HepG2 (cell line): ENCODE results near the gene GRK6. TPM values are rescaled to one million over a fixed set of nuclear protein-coding genes. Genes with fewer than 3 reads are reported as not detected.

Experiments
- AGO2 ChIP-seq: fragments of 200-400 bp; formaldehyde crosslinking; optimal IDR thresholded peaks from 2 replicates; pipeline ENCODE3; 2017; ENCODE audit warnings: mild to moderate bottlenecking, low read depth, low read length, moderate library complexity
- CBX5 ChIP-seq: sonication (generic); formaldehyde crosslinking; IDR thresholded peaks from 2 replicates; pipeline ENCODE4 v1.4.0; 2020; ENCODE audit warnings: missing genetic modification reagents, borderline replicate concordance
- DMAP1 ChIP-seq: IDR thresholded peaks from 2 replicates; pipeline ENCODE4 v1.6.1; 2016
- ELF4 ChIP-seq: sonication (generic); formaldehyde crosslinking; IDR thresholded peaks from 2 replicates; pipeline ENCODE4 v1.5.0; 2020; ENCODE audit warnings: missing genetic modification reagents, mild to moderate bottlenecking, moderate library complexity, borderline replicate concordance
- ETV5 ChIP-seq: IDR thresholded peaks from 2 replicates; pipeline ENCODE4 v1.6.1; 2018; ENCODE audit warnings: missing biosample characterization, missing genetic modification reagents, inconsistent platforms, borderline replicate concordance
- FOXK2 ChIP-seq: fragments of 450-650 bp; IDR thresholded peaks from 2 replicates; pipeline ENCODE4 v1.6.1; 2016
- HDAC1 ChIP-seq: sonication (generic); formaldehyde crosslinking; IDR thresholded peaks from 2 replicates; pipeline ENCODE4 v1.5.1; 2020; ENCODE audit warnings: mild to moderate bottlenecking, missing genetic modification reagents
- MEIS2 ChIP-seq: sonication (generic); formaldehyde crosslinking; IDR thresholded peaks from 2 replicates; pipeline ENCODE4 v1.9.0; 2021; ENCODE audit warnings: mild to moderate bottlenecking, missing genetic modification reagents
- NKX3-1 ChIP-seq: sonication (generic); formaldehyde crosslinking; IDR thresholded peaks from 2 replicates; pipeline ENCODE4 v1.5.0; 2020; ENCODE audit warnings: missing genetic modification reagents
- PHF8 ChIP-seq: sonication (generic); formaldehyde crosslinking; IDR thresholded peaks from 2 replicates; pipeline ENCODE4 v1.5.0; 2020; ENCODE audit warnings: missing genetic modification reagents
- RAD21 ChIP-seq: fragments of 450-650 bp; formaldehyde crosslinking; IDR thresholded peaks from 2 replicates; pipeline ENCODE4 v1.5.0; 2020; ENCODE audit warnings: mild to moderate bottlenecking
- SIN3A ChIP-seq: IDR thresholded peaks from 2 replicates; pipeline ENCODE4 v1.6.1; 2011; ENCODE audit warnings: low read depth, mild to moderate bottlenecking, control low read depth, low read length, borderline replicate concordance
- SMAD1 ChIP-seq: sonication (generic); formaldehyde crosslinking; IDR thresholded peaks from 2 replicates; pipeline ENCODE4 v1.4.0; 2020; ENCODE audit warnings: missing genetic modification reagents, low read depth, mild to moderate bottlenecking, borderline replicate concordance
- STAG1 ChIP-seq: sonication (generic); formaldehyde crosslinking; IDR thresholded peaks from 2 replicates; pipeline ENCODE4 v1.4.0; 2020; ENCODE audit warnings: missing genetic modification reagents
- STAT5B ChIP-seq: sonication (generic); formaldehyde crosslinking; IDR thresholded peaks from 2 replicates; pipeline ENCODE4 v1.4.0; 2020; ENCODE audit warnings: missing genetic modification reagents
- TCF12 ChIP-seq, 2 experiments: fragments of 450-650 bp in 1 of 2; sonication (generic) in 1 of 2; formaldehyde crosslinking in 1 of 2; IDR thresholded peaks; 2 replicates each; pipeline versions ENCODE4 v1.6.1 to v1.8.0; 2017 to 2022; ENCODE audit warnings: antibody characterized with exemption in 1 of 2, mild to moderate bottlenecking in 1 of 2, missing genetic modification reagents in 1 of 2, moderate library complexity in 1 of 2
- ZFP62 ChIP-seq: sonication (generic); formaldehyde crosslinking; IDR thresholded peaks from 2 replicates; pipeline ENCODE4 v1.4.0; 2020; ENCODE audit warnings: missing genetic modification reagents
- ZNF572 ChIP-seq: sonication (generic); formaldehyde crosslinking; IDR thresholded peaks from 2 replicates; pipeline ENCODE4 v1.5.1; 2020; ENCODE audit warnings: mild to moderate bottlenecking, missing genetic modification reagents
- ZNF709 ChIP-seq: sonication (generic); formaldehyde crosslinking; IDR thresholded peaks from 2 replicates; pipeline ENCODE4 v1.5.0; 2020; ENCODE audit warnings: mild to moderate bottlenecking, missing genetic modification reagents
- polyA plus RNA-seq, 8 experiments: library from polyadenylated mRNA; depleted of rRNA in 3 of 8; stranded (reverse) in 7 of 8; unstranded in 1 of 8; fragments of >200 nt; fragmentation: Illumina TruSeq in 4 of 8; extraction: Trizol in 4 of 8; gene quantifications; 2 replicates each; pipeline versions ENCODE4 v1.2.1 to v1.2.3, GENCODE V29; 2011 to 2016; ENCODE audit warnings: low read depth in 4 of 8, missing spikeins in 1 of 8, mixed read lengths in 1 of 8; ENCODE audit not compliant: insufficient read depth in 1 of 8
- total RNA-seq, 5 experiments: library from RNA; depleted of rRNA; stranded (reverse); fragments of >200 nt; fragmentation: Illumina TruSeq; extraction: Trizol; gene quantifications; 2 replicates each; pipeline ENCODE4 v1.2.3, GENCODE V29; 2016; ENCODE audit warnings: low read depth in 1 of 5
- TF ChIP-seq, protein P1 (sequence below): IDR thresholded peaks from 2 replicates; pipeline ENCODE4 v1.6.1; 2016; ENCODE audit warnings: missing compliant biosample characterization, missing genetic modification reagents, borderline replicate concordance
- TF ChIP-seq, protein P2 (sequence below), 2 experiments: sonication (generic) in 1 of 2; formaldehyde crosslinking in 1 of 2; IDR thresholded peaks; 2 replicates each; pipeline versions ENCODE4 v1.4.0 to v1.6.1; 2018 to 2020; ENCODE audit warnings: missing genetic modification reagents in 2 of 2, borderline replicate concordance in 1 of 2, low read depth in 1 of 2, mild to moderate bottlenecking in 1 of 2, missing biosample characterization in 1 of 2
- TF ChIP-seq, protein P3 (sequence below): sonication (generic); formaldehyde crosslinking; IDR thresholded peaks from 2 replicates; pipeline ENCODE4 v1.5.1; 2020; ENCODE audit warnings: mild to moderate bottlenecking, missing genetic modification reagents, moderate library complexity
- TF ChIP-seq, protein P4 (sequence below): sonication (generic); formaldehyde crosslinking; IDR thresholded peaks from 2 replicates; pipeline ENCODE4 v1.4.0; 2020; ENCODE audit warnings: missing genetic modification reagents, borderline replicate concordance

Gene GRK6
- total and polyA plus RNA-seq, 2 of the 13 experiments (the other 11 are each of a cell fraction or from before 2014, with no cell fraction given) = 13.2 to 19.9 TPM

DNA sequence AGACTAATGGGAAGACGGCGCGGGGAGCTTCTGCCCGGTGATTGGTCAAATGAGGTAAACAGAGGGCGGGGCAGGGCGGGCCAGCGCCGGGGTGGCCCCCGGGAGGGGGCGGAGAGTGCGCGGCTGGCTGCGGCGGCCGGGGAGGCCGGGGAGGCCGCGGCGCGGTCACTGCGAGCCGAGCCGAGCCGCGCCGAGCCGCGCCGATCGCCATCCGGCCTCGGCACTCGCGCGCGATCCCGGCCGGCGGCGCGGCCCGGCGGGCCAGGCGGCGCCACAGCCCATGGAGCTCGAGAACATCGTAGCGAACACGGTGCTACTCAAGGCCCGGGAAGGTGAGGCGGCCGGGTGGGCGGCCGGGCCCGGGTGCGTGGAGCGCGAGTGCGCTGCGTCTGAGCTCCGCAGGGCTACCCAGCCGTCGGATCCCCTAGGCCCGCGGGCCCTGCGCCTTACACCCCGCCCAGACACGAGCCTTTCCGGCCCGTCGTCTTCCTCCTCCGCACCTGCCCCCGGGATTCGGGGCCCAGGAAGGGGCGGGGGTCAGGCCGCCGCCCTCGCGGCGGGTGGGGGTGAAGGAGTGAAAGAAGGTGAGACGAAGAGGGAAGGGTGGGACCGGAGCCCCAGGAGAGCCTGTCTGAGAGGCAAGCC, at the start of gene GRK6 (continued):
- TF ChIP-seq, protein P1, sequence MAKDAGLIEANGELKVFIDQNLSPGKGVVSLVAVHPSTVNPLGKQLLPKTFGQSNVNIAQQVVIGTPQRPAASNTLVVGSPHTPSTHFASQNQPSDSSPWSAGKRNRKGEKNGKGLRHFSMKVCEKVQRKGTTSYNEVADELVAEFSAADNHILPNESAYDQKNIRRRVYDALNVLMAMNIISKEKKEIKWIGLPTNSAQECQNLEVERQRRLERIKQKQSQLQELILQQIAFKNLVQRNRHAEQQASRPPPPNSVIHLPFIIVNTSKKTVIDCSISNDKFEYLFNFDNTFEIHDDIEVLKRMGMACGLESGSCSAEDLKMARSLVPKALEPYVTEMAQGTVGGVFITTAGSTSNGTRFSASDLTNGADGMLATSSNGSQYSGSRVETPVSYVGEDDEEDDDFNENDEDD (CRISPR knock-in tag) = peak; percentile 38; the same call in 1 of the 2 replicates
- TF ChIP-seq, protein P2, sequence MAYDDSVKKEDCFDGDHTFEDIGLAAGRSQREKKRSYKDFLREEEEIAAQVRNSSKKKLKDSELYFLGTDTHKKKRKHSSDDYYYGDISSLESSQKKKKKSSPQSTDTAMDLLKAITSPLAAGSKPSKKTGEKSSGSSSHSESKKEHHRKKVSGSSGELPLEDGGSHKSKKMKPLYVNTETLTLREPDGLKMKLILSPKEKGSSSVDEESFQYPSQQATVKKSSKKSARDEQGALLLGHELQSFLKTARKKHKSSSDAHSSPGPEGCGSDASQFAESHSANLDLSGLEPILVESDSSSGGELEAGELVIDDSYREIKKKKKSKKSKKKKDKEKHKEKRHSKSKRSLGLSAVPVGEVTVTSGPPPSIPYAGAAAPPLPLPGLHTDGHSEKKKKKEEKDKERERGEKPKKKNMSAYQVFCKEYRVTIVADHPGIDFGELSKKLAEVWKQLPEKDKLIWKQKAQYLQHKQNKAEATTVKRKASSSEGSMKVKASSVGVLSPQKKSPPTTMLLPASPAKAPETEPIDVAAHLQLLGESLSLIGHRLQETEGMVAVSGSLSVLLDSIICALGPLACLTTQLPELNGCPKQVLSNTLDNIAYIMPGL (CRISPR knock-in tag; IDR thresholded peaks at IDR 0.05; ENCODE audit: borderline replicate concordance in 1 of 2, low read depth in 1 of 2) = 0 out of 4 replicates have a peak, but pooled peaks of 1 of the 2 experiments have one; percentile 6
- 0 out of 2 replicates have a peak, but pooled peaks have one; percentile 30 for TF ChIP-seq PHF8 (CRISPR knock-in tag)
- TF ChIP-seq SIN3A = 0 out of 2 replicates have a peak, but pooled peaks have one; percentile 51
- TF ChIP-seq ZFP62 (CRISPR knock-in tag) = no peak
- TF ChIP-seq ELF4 = 0 out of 2 replicates have a peak, but pooled peaks have one; percentile 67
- TF ChIP-seq, protein P3, sequence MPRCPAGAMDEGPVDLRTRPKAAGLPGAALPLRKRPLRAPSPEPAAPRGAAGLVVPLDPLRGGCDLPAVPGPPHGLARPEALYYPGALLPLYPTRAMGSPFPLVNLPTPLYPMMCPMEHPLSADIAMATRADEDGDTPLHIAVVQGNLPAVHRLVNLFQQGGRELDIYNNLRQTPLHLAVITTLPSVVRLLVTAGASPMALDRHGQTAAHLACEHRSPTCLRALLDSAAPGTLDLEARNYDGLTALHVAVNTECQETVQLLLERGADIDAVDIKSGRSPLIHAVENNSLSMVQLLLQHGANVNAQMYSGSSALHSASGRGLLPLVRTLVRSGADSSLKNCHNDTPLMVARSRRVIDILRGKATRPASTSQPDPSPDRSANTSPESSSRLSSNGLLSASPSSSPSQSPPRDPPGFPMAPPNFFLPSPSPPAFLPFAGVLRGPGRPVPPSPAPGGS = peak; percentile 43; the same call in 1 of the 2 replicates
- TF ChIP-seq ZNF709 (CRISPR knock-in tag) = 0 out of 2 replicates have a peak, but pooled peaks have one; percentile 63
- TF ChIP-seq HDAC1 (CRISPR knock-in tag) = no peak
- TF ChIP-seq AGO2 = peak; percentile 72
- TF ChIP-seq NKX3-1 = 0 out of 2 replicates have a peak, but pooled peaks have one; percentile 30
- no peak for TF ChIP-seq TCF12 (IDR thresholded peaks at IDR 0.05)
- 0 out of 2 replicates have a peak, but pooled peaks have one; percentile 32 for TF ChIP-seq TCF12 (CRISPR knock-in tag; IDR thresholded peaks at IDR 0.05)
- no peak for TF ChIP-seq STAT5B (CRISPR knock-in tag)
- TF ChIP-seq STAG1 = no peak
- TF ChIP-seq MEIS2 = peak; percentile 33; the same call in 1 of the 2 replicates
- 0 out of 2 replicates have a peak, but pooled peaks have one; percentile 41 for TF ChIP-seq ZNF572 (CRISPR knock-in tag)
- TF ChIP-seq RAD21 (CRISPR knock-in tag) = peak; percentile 46; the same call in 1 of the 2 replicates
- TF ChIP-seq CBX5 (CRISPR knock-in tag) = 0 out of 2 replicates have a peak, but pooled peaks have one; percentile 3
- peak; percentile 4; the same call in 1 of the 2 replicates for TF ChIP-seq ETV5 (CRISPR knock-in tag)
- no peak for TF ChIP-seq DMAP1
- TF ChIP-seq FOXK2 = peak; percentile 59; the same call in 1 of the 2 replicates
- TF ChIP-seq, protein P4, sequence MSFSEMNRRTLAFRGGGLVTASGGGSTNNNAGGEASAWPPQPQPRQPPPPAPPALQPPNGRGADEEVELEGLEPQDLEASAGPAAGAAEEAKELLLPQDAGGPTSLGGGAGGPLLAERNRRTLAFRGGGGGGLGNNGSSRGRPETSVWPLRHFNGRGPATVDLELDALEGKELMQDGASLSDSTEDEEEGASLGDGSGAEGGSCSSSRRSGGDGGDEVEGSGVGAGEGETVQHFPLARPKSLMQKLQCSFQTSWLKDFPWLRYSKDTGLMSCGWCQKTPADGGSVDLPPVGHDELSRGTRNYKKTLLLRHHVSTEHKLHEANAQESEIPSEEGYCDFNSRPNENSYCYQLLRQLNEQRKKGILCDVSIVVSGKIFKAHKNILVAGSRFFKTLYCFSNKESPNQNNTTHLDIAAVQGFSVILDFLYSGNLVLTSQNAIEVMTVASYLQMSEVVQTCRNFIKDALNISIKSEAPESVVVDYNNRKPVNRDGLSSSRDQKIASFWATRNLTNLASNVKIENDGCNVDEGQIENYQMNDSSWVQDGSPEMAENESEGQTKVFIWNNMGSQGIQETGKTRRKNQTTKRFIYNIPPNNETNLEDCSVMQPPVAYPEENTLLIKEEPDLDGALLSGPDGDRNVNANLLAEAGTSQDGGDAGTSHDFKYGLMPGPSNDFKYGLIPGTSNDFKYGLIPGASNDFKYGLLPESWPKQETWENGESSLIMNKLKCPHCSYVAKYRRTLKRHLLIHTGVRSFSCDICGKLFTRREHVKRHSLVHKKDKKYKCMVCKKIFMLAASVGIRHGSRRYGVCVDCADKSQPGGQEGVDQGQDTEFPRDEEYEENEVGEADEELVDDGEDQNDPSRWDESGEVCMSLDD (CRISPR knock-in tag) = no peak
- TF ChIP-seq SMAD1 (CRISPR knock-in tag) = no peak
